ENCODE data around the gene SLC36A1.

- TF ChIP-seq POLR2A (IDR thresholded peaks at IDR 0.05): no peak
- TF ChIP-seq, protein P1, sequence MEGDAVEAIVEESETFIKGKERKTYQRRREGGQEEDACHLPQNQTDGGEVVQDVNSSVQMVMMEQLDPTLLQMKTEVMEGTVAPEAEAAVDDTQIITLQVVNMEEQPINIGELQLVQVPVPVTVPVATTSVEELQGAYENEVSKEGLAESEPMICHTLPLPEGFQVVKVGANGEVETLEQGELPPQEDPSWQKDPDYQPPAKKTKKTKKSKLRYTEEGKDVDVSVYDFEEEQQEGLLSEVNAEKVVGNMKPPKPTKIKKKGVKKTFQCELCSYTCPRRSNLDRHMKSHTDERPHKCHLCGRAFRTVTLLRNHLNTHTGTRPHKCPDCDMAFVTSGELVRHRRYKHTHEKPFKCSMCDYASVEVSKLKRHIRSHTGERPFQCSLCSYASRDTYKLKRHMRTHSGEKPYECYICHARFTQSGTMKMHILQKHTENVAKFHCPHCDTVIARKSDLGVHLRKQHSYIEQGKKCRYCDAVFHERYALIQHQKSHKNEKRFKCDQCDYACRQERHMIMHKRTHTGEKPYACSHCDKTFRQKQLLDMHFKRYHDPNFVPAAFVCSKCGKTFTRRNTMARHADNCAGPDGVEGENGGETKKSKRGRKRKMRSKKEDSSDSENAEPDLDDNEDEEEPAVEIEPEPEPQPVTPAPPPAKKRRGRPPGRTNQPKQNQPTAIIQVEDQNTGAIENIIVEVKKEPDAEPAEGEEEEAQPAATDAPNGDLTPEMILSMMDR (IDR thresholded peaks at IDR 0.05): no peak
These were observed 13.9 kb downstream of the SLC36A1 start for GRCh38 chr5:151461312-151461711.

Measured in thyroid gland (tissue), 4 donors.